NCI-H510A (cell line): ENCODE measurements around the gene KRTAP2-3.
"Not testable (repeated sequence)": the region's sequence is repeated elsewhere in the genome, so short reads cannot be mapped to it uniquely, and the experiment has no call there.

Source experiments
- DNase-seq: peaks from one replicate; lab custom pipeline; 2025; lab: John Stamatoyannopoulos, UW

Gene KRTAP2-3

DNA sequence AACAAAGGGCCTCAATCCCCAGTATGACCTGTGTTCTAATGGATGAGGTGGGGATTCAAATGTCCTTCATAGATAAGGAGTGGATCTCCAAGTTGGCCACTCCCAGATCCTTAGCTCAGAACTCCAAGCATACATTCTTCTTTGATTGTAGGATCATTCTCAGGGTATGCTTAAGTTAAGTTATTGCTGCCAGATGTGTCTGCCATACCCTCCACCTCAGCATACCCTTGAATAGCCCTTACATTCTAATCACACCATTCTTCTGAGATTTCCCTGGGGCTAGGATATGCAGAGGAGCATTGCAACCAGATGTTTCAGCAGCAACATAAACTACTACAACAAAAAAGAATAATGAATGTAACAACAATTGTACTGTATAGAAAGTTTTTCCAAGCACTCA lies 7.4 kb upstream of the KRTAP2-3 start:
- DNase-seq = no peak

DNA sequence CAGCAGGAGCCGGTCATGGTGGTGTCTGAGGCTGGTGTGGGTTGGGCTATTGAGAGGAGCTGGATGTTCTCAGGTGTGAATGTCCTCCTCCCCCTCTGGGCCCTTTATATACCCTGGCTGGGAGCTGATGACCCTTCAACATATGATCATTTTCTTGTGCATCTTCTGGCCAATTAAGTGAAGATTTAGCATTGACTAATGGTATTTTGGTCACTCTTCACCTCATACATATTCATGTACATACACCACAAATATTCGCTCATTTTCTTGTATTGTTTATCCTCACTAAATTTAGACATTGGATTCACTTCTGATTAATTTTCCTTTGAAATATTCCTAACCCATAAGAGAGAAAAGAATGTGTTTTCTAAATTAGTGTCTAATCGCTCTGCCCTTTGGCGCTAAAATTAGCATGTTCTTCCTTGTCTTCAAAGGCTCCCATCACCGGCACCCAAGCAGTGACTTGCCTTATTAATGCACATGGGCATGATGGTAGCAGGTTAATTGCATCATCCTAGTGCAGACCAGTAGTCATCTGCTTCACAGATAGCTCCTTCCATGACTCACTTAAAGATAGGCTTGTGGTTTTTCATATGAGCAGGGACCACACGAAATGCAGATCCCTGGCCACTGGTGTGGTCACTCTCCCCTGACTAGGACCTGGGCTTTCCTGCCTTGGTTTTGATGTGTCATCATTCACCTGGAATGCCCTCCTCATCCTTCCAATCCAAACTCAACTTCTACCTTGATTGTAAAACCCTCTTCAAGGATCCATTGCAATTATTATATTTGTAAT lies 6.1 kb upstream of the KRTAP2-3 start, which contains the start of gene KRTAP2-4:
Gene KRTAP2-4 (minus strand): TSS at position 51 of the 796 bp plus-strand sequence. CDS start 34 bp downstream, at position 17.
- DNase-seq = no peak

DNA sequence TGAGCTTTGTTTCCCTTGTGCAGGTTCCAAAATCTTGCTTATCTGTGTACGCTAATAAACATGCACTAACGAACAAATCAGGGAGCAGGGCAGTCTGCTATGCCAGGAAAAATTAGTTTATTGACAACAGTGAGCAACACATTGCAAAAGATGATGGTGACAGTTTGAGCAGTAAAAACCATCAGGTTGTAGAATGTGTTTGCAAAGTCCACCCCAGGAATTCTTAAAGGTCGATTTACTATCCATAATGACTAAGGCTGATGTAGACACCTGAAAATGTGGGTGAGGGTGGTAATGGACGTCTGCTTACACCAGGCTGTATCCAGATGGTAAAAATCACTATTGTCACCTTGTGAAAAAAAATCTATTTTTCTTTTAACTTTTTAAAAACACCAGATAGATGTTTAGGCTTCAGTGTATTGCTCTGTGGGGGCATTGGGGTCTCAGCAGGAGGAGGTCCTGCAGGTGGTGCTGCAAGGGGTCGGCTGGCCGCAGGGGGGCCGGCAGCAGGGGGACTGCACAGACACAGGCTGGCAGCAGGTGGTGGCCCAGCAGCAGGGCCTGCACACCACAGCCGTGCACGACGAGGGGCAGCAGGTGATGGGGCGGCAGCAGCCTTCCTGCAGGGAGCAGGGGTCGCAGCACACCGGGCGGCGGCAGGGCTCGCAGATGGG lies 5.2 kb upstream of the KRTAP2-3 start:
- not testable (repeated sequence) for DNase-seq

DNA sequence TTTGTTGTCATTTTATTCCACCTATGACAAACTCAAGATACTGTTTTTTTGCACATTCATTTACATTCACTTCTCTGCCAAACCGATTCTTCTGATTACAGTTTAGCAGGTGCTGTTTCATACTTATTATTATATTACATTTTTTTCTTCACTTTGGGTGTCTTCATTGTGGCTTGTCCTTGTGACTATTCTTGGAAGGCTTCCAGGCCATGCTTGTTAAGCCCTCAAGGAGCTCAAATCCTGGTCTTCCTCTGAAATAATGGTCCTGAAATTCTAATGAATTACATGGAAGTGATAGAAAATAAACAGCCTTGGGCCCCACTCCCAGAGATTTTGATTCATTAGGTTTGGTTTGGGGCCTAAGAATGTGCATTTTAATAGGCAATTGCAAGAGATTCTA lies 4.4 kb upstream of the KRTAP2-3 start:
- no peak for DNase-seq

DNA sequence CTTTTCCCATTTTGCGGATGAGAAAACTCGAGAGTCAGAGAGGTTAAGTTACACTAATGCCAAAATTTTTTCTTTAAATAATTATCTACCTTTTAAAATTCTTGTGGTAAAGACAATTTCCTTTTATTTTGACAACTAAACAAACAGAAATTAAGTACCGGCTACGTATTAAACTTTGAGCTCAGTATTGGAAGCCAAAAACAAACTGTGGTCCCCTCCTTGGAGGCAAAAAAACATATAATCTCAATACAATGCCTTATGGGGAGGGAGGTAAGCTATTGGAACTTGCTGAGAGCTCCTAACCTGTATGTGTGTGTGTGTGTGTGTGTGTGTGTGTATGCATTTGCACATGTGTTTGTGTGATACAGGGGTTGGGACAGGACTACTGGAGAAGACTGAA lies 3.5 kb upstream of the KRTAP2-3 start:
- DNase-seq = no peak

DNA sequence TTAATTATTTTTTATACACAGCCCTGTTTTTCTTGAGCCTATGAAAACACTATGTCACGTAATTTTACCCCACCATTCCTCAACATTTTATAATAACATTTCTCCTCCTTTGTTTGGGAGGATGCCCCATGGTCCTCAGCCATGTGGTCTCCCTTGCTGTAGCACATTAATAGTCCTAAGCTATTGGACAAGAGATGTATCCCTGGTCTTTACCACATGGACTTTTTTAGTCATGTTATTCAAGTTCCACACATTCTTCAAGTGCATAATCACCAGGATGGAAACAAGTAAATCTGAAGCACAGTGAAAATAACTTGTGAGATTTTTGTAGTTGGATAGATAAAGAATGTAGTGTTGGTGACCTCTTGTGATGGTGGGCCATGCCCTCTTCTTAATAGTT lies 2.0 kb upstream of the KRTAP2-3 start:
- no peak for DNase-seq

DNA sequence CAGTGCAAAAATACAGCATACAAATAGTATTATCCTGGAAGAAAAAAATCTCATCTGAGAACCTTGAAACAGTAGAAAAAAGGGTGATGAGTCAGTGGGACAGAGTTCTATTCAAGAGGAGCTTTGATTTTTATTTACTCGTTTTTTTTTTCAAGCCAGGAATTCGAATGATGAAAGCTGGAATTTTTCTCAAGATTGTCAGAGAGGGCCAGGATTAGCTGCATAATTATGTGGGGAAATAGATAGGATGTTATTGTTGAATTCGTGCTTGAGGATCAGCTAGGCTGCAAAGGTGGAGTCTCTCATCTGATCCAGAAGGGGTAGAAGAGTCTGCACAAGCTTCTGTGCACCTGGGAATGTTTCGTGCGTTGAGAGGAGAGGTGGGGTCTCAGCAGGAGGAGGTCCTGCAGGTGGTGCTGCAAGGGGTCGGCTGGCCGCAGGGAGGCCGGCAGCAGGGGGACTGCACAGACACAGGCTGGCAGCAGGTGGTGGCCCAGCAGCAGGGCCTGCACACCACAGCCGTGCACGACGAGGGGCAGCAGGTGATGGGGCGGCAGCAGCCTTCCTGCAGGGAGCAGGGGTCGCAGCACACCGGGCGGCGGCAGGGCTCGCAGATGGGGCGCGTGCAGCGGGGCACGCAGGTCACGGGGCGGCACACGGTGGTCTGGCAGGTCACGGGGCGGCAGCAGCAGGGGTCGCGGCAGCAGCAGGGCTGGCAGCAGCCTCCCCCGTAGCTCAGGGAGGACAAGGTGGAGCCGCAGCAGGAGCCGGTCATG lies 450 bp downstream of the KRTAP2-3 start:
- not testable (repeated sequence) for DNase-seq

DNA sequence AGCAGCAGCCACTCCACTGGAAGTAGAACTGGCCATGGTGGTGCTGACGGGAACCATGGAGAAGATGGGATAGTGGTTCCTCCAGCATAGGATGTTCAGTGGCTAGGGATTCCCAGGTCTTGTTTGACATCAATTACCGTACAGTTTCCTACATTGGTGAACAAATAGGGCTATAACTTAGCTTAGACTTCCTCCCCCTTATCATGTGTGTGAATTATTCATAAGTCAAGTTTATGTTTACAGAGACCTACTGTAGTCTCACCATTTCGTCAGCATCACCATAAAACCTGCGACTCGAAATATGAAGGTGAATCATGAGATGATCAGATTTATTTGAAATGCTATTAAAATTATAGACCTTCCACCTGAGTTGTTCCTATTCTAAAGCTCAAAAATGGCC lies 1.2 kb downstream of the KRTAP2-3 start:
- DNase-seq = no peak

DNA sequence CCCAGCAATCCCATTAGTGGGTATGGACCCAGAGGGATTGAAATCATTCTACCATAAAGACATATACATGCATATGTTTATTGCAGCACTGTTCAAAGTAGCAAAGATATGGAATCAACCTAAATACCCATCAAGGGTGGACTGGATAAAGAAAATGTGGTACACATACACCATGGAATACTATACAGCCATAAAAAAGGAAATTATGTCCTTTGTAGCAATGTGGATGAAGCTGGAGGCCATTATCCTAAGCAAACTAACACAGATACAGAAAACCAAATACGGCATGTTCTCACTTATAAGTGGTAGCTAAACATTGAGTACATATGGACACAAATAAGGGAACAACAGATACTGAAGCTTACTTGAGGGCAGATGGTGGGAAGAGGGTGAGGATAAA lies 2.4 kb downstream of the KRTAP2-3 start:
- DNase-seq = no peak

DNA sequence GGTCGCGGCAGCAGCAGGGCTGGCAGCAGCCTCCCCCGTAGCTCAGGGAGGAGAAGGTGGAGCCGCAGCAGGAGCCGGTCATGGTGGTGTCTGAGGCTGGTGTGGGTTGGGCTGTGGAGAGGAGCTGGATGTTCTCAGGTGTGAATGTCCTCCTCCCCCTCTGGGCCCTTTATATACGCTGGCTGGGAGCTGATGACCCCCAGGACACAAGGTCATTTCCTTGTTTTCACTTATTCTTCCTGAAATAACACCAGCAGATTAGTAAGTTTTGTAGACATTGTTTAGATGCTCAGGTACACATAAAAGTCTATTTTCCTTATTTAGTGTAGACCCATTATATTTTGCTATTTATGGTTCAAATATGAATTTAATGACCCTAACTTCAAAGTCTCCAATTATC lies 4.8 kb downstream of the KRTAP2-3 start, which contains the start of gene KRTAP2-2:
Gene KRTAP2-2 (minus strand): TSS at position 101 of the 400 bp plus-strand sequence. CDS start 19 bp downstream, at position 82.
- DNase-seq = not testable (repeated sequence)

DNA sequence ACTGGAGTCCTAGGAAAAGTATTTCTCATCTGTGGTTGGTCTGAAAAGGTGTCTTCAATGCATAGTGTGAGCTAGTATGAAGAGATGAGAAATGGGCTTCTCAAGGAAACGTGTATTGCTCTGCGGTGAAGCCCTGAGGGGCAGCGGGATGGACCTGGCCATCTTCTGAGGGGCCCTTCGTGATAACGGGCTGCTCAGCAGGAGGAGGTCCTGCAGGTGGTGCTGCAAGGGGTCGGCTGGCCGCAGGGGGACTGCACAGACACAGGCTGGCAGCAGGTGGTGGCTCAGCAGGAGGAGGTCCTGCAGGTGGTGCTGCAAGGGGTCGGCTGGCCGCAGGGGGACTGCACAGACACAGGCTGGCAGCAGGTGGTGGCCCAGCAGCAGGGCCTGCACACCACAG lies 5.4 kb downstream of the KRTAP2-3 start:
- DNase-seq = not testable (repeated sequence)

DNA sequence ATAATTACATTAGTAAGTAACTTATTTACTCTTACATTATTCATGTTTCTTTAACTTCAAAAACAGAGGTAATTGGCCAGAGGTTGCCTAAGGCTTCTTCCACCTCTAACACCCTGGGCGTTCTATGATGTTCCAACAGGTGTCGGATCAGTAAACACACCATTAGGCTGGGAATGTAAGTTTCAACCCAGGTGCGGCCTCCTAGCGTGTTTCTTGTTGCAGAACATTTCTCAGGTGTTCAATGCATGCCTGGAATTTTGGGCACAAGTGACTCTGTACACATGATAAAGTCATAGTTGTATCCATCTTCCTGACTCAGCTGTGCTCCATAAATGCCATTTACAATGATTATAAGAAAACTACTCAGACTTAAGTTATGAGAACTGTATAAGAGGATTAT lies 5.9 kb downstream of the KRTAP2-3 start:
- no peak for DNase-seq

DNA sequence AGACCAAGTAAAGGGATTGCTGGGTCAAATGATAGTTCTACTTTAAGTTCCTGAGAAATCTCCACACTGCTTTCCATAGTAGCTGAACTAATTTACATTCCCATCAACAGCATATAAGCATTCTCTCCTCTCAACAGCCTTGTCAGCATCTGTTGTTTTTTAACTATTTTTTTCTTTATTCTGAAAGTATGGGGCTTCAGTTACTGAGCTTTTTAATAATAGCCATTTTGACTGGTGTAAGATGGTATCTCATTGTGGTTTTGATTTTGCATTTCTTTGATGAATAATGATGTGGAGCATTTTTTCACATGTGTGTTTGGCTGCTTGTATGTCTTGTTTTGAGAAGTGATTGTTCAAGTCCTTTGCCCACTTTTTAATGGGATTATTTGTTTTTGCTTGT lies 7.3 kb downstream of the KRTAP2-3 start:
- DNase-seq = no peak

DNA sequence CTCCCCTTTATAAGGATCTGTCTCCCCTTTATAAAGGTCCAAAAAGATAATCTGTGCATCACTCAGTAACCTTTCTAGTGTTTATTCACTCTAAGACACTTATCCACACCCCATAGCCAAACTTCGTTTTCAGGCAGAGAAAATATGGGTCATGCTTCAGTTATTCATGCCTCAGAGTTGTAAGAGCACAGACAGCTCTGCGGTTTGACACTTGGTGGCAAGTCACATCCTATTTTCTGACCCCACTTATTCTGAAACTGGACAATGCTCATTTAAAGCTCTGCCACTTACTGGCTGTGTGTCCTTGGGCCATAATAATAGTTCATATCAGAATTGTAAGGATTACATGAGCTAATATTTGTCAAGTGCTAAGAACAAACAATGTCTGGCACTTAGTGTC lies 10.8 kb downstream of the KRTAP2-3 start:
- no peak for DNase-seq

DNA sequence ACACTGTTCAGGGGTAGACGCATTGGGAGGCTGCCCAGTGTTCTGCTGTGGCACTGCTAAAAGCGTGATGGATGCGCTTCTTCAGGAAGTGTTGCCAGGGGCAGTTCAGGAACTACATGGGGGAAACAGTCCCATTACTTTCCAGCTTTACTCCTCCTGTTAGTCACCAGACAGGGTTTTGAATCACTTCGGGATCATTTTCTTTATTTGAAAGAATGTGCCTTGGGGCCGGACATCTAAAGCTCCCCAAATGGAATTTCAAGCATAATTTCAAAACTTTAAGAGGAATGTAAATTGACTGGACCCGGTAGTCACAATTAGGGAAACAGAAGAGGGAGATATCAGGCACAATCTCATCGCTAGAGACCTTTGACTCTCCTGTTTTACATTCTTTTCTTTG lies 11.5 kb downstream of the KRTAP2-3 start:
- no peak for DNase-seq

DNA sequence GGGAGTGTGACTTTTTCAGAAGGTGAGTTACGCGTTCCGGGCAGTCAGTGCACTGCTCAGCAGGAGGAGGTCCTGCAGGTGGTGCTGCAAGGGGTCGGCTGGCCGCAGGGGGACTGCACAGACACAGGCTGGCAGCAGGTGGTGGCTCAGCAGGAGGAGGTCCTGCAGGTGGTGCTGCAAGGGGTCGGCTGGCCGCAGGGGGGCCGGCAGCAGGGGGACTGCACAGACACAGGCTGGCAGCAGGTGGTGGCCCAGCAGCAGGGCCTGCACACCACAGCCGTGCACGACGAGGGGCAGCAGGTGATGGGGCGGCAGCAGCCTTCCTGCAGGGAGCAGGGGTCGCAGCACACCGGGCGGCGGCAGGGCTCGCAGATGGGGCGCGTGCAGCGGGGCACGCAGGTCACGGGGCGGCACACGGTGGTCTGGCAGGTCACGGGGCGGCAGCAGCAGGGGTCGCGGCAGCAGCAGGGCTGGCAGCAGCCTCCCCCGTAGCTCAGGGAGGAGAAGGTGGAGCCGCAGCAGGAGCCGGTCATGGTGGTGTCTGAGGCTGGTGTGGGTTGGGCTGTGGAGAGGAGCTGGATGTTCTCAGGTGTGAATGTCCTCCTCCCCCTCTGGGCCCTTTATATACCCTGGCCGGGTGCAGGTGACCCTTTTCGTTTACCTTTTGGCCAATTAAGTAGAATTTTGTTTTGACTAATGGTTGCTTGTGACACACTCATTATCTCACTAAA lies 13.0 kb downstream of the KRTAP2-3 start, which contains the start of gene KRTAP2-1:
Gene KRTAP2-1 (minus strand): TSS at position 582 of the 731 bp plus-strand sequence. CDS start 49 bp downstream, at position 533.
- not testable (repeated sequence) for DNase-seq

DNA sequence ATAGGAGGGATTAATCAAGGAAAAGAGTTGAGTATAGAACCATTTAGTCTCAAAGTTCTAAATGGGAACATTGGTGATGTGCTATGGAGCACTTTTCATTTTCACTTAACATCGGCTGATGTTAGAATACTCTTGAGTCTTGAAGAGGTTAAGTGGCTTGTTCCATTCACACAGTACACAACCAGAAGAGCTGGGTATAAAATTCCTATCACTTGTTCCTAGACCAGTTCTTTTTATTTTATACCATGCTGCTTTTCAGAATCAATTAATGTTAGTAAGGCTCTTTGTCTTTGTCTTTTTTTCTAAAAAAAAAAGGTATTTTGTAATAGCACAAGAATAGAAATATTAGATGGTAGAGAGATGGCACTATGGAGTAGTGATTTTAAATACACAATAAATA lies 17.0 kb downstream of the KRTAP2-3 start:
- no peak for DNase-seq

DNA sequence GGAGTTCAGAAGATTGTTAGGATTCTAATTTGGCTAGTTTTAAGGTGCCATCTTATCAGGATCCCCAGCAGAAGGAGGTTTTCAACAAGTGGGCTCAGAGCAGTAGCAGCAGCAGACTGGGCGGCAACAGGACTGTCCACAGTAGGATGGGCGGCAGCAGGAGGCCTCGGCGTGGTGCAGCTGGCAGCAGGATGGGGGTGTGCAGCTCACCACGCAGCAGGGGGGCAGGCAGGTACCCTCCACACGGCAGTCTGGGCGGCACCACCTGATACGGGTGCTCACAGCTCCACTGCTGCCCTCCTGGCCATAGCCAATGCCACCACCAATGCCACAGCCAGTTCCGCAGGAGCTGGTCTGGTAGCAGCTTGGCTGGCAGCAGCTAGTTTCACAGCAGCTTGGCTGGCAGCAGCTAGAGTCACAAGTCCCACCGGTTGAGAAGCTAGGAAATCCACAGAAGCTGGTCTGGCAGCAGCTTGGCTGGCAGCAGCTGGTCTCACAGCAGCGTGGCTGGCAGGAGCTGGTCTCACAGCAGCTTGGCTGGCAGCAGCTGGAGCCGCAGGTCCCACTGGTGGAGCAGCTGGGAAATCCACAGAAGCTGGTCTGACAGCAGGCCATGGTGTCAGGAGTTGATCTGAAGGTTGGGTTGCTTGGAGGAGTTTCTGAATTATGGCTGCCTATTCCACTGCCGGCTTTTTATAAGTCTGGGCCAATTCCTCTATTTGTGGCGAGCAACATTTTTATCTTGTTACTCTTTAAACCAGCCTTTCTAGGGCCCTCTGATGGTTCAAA lies 18.9 kb downstream of the KRTAP2-3 start, which contains the start of gene KRTAP1-1:
Gene KRTAP1-1 (minus strand): TSS at position 668 of the 789 bp plus-strand sequence. CDS start 53 bp downstream, at position 615.
- peak; percentile 20 for DNase-seq

DNA sequence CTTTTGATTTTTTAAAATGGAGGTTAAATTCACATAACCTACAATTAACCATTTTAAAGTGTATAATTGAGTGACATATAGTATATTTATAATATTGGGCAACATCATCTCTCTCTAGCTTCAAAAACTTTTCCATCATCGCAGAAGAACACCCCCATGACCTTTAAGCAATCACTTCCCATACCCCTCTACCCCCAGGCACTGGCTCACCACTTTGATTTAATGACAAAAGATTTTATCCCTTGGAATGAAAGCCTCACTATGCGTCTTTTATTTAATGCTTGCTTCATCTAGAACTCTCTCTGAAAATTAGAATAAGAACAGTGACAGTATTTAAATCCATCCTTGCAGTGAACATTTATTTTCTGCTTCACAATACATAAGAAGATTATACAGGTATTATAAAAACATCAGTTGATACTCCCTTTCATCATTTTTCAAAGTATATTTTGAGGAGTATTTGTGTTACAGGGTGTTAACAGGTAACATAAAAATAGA lies 22.0 kb downstream of the KRTAP2-3 start:
- no peak for DNase-seq

DNA sequence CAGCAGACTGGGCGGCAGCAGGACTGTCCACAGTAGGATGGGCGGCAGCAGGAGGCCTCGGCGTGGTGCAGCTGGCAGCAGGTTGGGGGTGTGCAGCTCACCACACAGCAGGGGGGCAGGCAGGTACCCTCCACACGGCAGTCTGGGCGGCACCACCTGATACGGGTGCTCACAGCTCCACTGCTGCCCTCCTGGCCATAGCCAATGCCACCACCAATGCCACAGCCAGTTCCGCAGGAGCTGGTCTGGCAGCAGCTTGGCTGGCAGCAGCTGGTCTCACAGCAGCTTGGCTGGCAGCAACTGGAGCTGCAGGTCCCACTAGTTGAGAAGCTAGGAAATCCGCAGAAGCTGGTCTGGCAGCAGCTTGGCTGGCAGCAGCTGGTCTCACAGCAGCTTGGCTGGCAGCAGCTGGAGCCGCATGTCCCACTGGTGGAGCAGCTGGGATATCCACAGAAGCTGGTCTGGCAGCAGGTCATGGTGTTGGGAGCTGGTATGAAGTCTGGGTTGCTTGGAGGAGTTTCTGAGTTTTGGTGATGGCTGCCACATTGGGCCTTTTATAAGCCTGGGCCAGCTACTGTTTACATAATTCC lies 25.5 kb downstream of the KRTAP2-3 start, which contains the start of gene KRTAP1-3:
Gene KRTAP1-3 (minus strand): TSS at position 529 of the 590 bp plus-strand sequence. CDS start 53 bp downstream, at position 476.
- peak; percentile 66 for DNase-seq
